Activated CD4-positive, alpha-beta T cell treated with anti-CD3 and anti-CD28 coated beads, Interleukin-2, amount 50 U/mL, for 4 hours (primary cell): Measurements from ENCODE around the gene LRRC8D.

Experiments used
- DNase-seq, 2 experiments: peaks; one replicate each; pipeline ENCODE4 v3.0.0-alpha.2; 2020

The LRRC8D gene

DNA sequence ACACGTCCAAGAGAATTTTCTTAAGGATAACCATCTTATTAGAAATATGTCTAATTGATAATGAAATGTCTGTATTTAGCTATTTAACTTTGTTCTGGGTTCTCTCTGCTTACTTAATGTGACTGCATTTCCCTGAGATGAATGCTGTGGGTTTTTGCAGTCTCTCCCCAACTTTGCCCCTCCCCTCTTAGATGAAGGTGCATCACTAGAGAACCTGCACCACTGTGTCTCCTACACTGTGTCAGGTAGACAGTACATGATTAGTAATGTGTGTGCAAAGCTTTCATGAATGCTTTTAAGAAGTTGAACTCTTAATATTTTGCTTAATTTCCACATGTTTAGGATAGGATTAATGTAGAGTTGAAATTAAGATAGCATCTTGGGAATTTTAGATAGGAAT, 51.7 kb downstream of the LRRC8D start:
- DNase-seq, result no peak

DNA sequence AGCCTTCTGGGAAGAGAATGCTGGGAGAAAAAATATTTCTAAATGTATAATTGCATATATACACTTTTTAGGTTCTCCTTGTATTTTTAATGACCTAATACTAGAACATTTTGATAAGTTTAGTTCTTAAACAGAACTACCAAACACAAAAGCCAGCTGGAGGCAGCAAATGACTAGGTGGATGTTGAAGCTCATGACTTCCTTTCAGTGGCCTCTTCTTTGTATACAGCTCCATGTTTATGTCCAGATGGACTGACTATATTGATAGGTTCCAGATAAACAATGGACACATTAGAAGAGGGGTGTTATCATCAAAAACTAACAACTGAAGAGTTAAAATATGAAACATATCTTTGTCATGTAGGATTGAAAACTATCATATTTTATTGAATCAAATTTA, 52.5 kb downstream of the LRRC8D start:
- DNase-seq, result no peak

DNA sequence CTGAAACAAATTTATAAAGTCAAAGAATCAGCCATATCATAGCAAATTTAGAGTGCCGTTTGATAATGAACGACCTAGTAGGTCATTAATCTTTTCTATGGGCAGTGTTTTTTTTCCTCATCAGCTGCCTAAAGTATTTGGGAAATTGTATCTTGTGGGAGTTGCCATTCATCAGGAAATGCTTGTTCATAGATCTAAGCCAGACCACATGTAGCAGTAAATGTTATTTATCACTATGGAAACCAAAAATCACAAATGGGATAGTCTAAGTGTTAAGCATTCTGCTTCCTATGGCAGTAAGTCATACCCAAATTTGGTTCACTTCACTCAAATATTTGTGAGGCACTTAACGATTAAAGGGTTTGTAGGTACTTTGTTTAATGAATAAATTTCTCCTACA, 52.9 kb downstream of the LRRC8D start:
- DNase-seq, result no peak

DNA sequence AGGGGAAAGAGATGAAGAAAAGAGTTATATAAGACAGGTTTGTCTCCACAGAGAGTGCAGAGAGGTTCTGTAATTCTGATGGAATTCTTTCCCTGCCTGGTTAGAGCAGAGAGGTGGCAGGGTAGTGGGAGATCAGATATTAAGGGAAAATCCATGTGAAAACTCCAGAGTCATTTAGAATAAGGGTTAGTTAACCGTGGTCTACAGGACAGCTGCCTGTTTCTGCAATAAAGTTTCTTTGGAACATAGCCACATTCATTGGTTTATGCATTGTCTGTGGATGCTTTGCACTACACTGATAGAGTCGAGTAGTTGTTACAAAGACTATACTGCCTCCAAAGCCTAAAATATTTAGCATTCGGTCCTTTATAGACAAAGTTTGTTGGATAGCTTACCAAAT, 55.6 kb downstream of the LRRC8D start:
- DNase-seq, result no peak

DNA sequence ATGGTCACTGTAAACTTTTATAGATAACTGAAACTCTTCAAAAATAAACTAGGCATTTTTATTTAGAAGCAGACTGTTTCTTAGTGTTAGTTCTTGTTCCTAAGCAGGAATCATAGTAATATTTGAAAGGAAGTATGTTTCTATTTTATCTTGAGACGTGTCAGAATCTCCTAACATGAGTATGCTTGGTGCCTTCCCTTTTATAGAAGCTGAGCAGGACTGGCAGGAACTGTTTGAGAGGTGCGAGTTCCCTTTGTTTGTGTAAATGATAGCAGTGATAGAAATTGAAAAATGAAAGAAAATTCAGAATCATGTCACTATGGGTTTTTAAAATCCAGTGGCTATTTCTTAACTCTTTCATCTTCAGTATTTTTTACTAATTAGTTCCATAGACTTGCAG, 56.9 kb downstream of the LRRC8D start:
- no peak for DNase-seq

DNA sequence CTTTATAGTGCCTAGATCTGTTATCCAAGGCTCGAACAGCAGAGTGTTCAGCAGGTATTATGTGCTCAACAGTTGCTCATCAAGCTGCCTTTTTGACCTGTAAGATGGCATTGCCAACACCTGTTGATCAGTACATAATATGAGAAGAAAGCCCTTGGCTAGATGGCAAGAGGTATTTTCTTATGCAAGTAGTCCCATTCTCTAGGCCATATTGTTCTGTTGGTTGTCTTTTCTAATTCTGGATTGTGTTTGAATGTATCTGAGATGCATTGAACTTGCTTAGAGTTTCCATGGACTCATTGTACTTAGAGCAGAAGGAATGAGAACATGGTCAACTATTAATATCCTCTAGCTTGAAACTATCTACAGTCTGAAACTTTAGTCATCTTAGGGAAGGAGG, 57.4 kb downstream of the LRRC8D start:
- no peak for DNase-seq

DNA sequence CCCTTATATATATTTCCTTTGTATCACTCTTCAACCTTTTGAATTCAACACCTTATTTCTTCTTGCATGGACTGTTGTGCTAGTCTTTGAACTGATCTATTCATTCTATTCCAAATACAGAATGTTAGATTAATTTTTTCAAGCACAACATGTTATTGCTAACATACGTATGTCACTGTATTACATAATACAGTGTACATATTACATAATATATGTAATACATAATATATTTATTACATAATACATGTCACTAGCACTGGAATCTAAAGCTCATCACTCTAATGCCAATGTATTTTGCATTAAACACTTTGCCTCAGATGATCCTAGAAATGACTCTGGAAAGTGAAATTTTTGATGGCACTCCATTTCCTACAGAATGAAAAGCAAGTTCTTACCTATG, 59.8 kb downstream of the LRRC8D start:
- DNase-seq, result no peak

DNA sequence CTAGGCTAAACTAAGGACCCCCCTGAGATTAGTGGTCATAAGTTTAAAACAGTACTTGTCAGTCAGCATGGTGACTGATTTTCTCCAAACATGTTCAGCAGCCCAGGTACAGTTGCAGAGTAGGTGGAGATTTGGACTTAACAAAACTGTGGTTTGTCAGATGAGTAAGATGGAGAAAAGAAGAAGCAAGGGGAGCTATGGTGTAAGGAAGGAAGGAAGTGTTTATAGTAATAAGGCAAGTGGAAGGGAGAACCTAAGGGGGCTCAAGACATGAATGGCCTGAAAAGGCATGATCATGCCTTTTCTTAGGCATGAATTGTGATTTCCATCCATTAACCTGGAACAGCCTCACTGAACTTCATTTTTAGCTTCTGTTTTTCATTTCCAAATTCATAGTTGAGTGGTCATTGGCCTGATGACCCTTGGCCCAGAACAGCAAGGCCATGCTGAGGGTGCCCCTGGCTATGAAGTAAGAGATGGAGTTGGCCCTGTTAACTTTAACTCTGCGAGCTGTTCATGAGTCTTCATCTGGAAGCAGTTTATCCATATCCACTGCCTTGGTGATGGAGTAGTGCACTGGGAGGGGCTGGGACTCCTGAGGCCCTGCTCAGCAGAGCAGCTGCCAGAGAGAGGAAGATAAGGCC, 60.7 kb downstream of the LRRC8D start:
- DNase-seq, result no peak

DNA sequence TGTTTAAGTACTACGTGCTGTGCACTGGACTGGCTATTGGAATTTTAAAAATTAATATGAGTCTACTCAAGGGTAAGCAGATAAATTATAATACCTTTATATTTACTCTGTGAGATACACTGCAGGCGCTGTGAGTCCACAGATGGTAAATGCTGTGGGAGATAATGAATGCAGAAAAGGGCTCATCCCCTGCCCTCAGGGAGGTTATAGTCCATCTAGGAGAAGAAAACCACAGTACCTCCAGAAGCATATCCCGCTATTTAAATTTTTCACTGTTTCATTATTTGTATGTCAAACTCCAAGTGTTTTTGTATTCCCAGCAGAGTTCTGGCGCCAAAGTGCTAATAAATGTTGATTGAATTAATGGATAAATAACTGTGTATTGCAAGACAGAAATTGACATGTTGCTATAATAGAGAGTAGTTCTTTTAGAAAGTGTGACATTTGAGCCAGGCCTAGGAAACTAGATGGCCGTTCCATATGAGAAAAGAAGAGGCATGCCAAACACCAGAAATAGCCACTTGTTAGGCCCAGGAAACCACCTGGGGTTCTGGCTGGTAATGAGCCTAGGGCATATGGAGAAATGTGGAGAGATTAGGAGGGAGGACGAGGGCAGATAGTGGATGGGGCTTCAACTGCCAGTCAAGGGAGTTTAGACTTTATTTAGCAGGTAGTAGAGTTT, 61.7 kb downstream of the LRRC8D start:
- DNase-seq, result no peak

DNA sequence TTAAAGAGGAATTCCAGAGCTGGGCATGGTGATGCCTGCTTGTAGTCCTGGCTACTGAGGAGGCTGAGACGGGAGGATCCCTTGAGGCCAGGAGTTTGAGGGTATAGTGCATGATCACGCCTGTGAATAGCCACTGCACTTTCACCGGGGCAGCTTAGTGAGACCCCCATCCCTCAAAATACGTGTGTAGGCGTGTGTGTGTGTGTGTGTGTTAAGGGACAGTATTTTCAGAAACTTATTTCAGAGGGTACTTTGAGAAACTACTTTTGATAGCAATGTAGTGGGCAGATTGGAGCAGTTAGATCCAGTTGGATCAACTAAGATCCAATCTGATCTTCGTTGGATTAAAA, 62.2 kb downstream of the LRRC8D start:
- no peak for DNase-seq

DNA sequence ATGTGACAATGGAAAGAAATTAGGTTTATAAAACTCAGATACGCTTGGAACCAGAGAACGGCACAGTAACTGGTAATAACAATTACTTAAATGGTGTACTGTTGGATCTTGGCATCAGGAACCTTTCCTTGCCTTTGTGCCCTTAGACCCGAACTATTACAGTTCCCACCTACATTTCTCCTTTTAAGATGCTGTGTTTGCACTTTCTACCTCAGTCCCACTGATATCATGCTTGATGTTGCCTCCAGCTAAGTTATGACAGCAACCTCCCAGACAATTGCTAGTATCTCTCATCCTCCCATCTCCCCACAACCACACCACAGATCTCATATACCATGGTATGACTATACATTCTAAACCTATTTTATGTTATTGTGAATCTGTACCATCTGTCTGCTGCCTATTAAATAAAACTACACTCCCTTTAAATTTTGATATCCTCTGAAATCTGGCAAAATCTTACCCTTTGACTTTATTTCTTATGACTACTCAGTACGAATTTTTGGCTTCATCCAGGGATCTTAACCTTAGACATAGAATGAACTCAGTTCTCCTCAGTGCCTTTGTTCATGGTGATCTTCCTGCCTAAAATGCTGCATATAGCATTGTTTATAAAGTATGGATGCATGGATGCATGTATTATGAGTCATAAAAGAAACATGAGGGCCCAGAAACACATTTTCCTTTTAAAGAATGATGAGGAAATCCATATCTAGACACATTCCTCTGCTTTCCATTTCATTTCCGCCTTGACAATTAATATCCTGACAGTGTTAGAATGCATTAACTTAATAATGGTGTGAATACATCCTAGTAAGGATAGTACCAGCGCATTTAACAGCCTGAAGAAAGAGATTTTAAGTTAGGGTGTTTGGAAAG, 64.1 kb downstream of the LRRC8D start:
- no peak for DNase-seq

DNA sequence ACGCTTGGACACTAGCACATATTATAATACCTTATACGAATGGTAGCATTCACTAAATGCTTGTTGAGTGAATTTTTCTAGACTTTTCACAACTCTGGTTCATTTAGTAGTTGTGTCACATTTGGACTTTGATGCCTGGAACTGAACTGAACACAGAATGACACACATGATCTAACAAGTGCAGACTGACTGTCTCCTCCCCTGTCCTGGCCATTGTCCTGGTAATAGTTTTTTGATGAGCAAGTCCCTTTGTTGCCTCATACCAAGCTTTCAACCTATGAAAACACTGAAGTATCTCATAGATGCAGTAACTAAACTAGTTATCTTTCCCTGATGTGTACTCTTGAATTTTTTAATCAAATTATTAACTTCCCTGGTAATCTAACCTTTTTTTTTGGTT, 66.4 kb downstream of the LRRC8D start:
- no peak for DNase-seq

DNA sequence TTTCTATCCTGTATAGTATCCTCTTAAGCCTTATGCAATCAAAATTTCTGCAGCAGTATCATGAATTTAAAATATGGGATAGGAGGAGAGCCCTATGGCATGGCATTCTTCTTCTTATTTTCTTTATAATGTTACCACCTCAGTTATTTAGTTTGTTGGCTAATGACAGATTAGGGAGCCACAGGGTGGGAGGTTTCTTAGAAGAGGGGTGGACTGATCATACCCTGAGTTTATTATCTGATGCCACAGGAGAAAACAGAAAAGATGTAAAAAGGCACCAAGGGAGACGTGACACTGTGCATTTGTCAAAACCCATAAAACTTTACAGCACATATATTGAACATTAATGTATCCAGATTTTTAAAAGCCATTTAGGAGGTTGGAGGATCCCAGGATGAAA, 66.9 kb downstream of the LRRC8D start:
- no peak for DNase-seq

DNA sequence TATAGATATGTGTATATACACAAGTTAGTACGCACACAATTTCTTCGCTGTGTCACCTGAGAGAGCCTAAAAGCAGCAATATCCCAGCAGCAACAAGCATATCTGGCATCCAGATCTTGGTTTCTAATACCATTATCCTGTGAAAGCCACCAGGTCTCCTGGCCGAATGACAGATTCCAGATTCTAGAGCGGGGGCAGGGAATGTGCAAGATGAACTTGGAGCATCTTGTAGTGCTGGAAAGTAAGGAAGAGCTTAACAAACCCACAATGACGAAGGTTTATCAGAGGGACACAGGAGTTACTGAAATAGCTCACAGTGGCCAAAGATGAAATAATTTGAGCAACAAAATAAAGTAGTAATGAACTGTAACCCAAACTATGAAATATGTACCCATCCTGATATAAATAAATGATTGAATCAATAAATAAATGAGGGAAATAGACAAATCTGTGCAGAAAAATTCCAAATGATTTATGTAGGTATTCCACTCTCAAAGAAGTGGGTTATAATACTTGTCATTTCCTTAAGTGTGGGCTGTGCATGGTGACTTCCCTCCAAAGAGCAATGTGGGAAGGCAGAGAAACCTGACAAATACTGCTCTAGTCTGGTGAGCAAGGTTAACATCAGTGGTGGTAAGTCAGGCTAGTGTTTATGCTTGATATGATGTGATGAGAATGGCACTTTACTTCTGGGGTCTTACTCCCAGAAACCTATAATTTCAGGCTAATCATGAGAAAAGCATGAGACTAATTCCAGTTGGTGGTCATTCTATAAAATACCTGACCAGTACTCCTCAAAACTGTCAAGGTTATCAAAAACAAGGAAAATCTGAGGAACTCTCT, 67.9 kb downstream of the LRRC8D start:
- no peak for DNase-seq

DNA sequence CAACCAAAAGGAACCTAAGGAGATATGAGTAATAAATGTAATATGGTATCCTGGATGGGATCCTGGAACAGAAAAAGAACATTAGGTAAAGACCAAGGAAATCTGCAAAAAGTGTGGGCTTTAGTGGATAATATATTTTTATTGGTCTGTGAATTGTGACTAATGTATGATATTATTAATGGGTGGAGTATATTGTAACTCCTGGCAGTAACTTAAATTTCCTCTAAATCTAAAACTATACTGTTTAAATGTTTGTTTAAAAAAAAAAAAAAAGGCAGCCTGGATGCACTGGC, 68.4 kb downstream of the LRRC8D start:
- no peak for DNase-seq

DNA sequence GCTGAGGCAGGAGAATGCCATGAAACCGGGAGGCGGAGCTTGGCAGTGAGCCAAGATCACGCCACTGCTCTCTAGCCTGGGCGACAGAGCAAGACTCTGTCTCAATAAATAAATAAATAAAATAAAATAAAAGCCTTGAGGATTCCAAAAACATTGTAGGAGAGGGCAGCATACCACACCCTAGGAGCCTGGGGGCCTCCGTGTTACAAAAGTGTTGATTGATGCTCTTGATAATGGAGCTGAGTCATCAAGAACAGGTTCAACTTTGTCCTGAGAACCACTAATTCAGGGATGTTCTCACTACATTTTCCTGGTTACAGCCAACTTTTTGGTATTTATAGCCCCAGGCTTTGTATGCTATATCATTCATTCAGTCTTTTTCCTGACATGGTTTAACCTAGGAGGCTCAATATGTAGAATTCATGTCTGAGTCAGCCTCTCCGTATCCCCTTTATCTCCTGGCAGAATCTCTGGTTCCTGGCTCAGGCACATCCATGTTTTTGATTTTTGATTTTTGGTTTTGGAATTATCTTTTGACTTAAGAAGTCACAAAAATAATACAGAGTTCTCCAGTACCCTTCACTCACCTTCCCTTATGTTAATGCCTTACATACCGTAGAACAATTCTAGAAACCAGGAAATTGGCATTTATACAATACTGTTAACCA, 69.4 kb downstream of the LRRC8D start:
- DNase-seq, result no peak

DNA sequence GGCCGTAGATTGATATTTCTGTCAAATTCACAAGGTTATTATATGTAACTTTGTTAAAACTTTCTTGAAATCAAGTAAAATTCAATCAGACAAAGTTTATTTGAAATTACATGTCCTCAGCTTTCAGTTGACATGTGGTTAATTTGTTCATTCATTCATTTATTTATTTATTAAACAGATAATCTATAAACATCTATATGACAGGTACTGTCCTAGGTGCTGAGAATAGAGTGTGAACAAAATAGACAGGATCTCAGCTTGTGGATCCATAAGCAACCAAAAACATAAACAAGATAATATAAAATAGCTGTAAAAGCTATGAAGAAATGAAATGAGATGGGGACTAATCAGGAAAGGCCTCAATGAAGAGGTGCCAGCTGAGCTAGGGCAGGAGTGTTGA, 72.0 kb downstream of the LRRC8D start:
- no peak for DNase-seq

DNA sequence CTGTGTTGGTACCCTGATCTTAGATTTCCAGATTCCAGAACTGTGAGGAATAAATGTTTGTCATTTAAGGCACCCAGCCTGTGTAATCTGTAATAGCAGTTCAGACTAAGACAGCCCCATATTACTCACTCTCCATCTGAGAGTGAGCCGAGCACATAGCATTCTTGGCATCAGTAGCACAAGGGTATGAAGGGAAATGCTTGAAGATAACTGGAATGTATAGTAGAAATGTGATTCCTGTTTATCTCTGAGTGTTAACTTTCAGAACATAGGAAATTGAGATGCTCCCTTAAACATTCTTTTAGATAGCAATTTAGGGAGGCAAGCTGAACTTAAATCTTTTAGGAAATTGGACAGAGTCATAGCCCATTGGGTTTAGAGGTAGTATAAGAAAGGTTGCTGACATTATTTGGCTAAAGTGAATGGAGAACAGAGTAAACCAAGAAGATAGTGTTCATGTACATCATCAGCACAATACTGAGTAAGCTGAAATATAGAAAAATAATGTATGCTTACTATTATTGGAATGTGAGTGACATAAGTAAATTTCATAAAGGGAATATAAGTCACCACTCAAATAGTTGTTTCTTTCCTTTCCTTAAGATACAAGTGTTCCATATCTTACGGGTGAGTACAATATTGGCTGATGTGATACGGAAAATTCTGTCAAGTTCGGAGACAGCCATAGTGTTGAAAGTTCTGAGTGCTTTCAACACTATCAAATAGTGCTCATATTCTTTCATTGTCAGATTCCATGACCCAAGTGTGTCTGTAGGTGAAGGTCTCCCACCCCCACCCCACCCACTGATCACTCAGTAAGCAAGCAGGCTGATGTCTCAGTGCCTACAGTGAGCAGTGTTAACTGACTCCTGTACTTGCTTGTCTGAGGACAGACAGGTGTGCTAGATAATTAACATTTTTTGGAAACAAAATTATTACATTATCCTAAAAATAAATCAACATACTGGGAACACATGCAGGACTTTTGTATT, 73.7 kb downstream of the LRRC8D start:
- no peak for DNase-seq

DNA sequence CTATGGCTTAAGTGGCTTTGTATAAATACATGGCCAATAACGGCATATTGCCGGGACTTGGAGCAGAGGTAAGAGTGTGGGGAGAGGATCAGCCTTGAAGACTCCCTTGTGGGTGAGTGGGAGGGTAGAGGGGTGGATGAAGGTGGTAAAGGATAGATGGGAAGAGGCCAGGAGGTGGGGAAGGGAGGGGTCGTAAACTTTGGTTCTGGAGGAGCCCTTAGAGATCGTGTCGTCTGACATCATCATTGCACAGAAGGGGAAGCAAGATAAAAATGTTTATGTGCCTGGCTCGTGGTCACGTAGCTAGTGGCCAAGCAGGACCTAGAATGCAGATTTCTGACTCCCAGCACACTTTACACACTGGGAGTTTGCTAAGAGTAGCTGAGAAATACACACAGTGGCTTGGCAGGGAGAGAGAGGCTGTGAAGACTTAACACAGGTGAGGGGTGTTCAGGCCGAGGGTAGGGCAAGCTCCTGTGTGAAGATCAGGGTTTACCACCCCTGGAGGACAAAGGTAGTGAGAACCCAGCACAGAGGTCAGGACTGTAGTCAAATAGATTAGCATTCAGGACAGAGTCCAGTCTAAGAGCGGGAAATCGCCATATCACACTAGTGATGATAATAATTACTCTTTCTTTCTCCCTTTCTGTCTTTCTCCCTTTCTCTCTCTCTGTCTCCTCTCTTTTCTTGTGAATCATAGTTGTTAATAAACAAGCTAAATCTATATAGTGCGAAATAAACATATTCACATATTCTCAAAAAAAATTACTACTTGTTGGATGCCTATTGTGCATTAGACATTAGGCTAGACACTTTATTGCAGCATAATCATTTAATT, 75.5 kb downstream of the LRRC8D start:
- no peak for DNase-seq

DNA sequence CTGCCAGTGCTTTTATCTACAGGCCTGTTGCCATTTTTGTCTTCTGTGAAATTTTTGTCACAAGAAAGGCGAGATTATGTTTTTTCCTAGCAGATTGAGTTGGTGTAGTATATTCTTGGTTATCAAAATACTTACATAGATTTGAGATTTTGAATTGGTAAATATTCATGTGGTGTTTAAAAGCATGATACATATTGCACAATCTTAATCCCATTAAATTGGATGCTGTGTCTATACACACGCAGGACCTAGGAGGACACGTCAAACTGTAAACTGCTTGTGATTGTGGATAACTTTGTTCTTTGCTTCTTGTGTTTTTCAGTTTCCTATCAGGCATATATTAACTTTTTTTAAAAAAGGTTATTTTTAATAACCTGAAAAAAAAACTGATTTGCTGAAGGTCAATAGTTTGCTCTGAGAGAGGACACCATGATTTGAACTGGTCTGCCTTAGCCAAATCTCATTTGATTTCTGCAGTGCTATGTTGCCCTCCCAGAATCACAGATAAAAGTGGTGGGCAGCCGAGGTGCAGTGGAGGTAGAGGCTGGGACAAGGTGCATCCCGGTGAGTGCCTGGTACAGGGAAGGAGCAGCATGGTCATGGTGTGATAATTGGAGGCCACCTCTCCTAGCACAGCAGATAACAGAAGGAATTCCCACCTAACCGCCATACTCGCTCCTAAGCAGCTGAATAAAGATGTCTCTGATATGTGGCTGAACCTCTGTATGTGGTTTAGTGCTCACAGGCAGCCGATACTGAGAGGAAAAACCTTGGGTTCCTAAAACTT, 76.7 kb downstream of the LRRC8D start:
- DNase-seq, result no peak
